ENCODE measurements around the gene SSTR3.

SSTR3 gene

GRCh38 chr22:37228106-37229011 lies 16.1 kb upstream of the SSTR3 start:
- peak; percentile 71 for DNase-seq

GRCh38 chr22:37226514-37226913 lies 14.2 kb upstream of the SSTR3 start:
- DNase-seq, result no peak

- no peak for DNase-seq
These were observed 13.8 kb upstream of the SSTR3 start for GRCh38 chr22:37226087-37226486.

GRCh38 chr22:37225481-37225880 lies 13.2 kb upstream of the SSTR3 start:
- peak; percentile 38 for DNase-seq

- no peak for DNase-seq
These were observed 12.6 kb upstream of the SSTR3 start for GRCh38 chr22:37224757-37225420.

GRCh38 chr22:37223965-37224551 lies 11.8 kb upstream of the SSTR3 start:
- no peak for DNase-seq

- DNase-seq, result peak; percentile 47
These were observed 10.2 kb upstream of the SSTR3 start for GRCh38 chr22:37222440-37222971.

GRCh38 chr22:37221424-37222333 lies 9.4 kb upstream of the SSTR3 start:
- no peak for DNase-seq

GRCh38 chr22:37220543-37220981 lies 8.3 kb upstream of the SSTR3 start:
- DNase-seq, result no peak

- DNase-seq, result no peak
These were observed 7.3 kb upstream of the SSTR3 start for GRCh38 chr22:37219533-37219932.

GRCh38 chr22:37218771-37219411 lies 6.6 kb upstream of the SSTR3 start:
- peak; percentile 81 for DNase-seq

GRCh38 chr22:37218399-37218770 lies 6.1 kb upstream of the SSTR3 start:
- no peak for DNase-seq

GRCh38 chr22:37215890-37216289 lies 3.6 kb upstream of the SSTR3 start:
- no peak for DNase-seq

- DNase-seq, result peak; percentile 3
These were observed 2.4 kb upstream of the SSTR3 start for GRCh38 chr22:37214731-37215030.

GRCh38 chr22:37213941-37214730 lies 1.9 kb upstream of the SSTR3 start:
- DNase-seq, result peak; percentile 10

- DNase-seq, result peak; percentile 15
These were observed 1.1 kb upstream of the SSTR3 start for GRCh38 chr22:37213218-37213855.

GRCh38 chr22:37211866-37212173 lies 457 bp downstream of the SSTR3 start:
- DNase-seq, result no peak

- peak; percentile 16 for DNase-seq
These were observed 1.0 kb downstream of the SSTR3 start for GRCh38 chr22:37211075-37211865.

- peak; percentile 13 for DNase-seq
These were observed 2.1 kb downstream of the SSTR3 start for GRCh38 chr22:37210041-37210803.

Data from CD4-positive, alpha-beta T cell treated with Interleukin-15 for 1 hour (primary cell).